GM10248 (cell line): ENCODE data around the gene SSBP2.
"Not testable (repeated sequence)": the region's sequence is repeated elsewhere in the genome, so short reads cannot be mapped to it uniquely, and the experiment has no call there.

ENCODE experiments used
- CTCF ChIA-PET: fragments of 300-600 bp; sonication (Branson Sonifier 250); formaldehyde crosslinking; extraction: SDS; loops from one replicate; lab custom pipeline; 2021; ENCODE audit warnings: antibody characterized with exemption; lab: Yijun Ruan, JAX
- POLR2A ChIA-PET: fragments of 350-650 bp; sonication (Branson Sonifier 250); formaldehyde crosslinking; extraction: SDS; loops from one replicate; lab custom pipeline; 2020; ENCODE audit warnings: antibody characterized with exemption; lab: Yijun Ruan, JAX
- DNase-seq: peaks from one replicate; pipeline ENCODE4 v3.0.0; 2012; ENCODE audit errors: extremely low spot score
- CTCF ChIP-seq: IDR thresholded peaks from 2 replicates; pipeline ENCODE4 v1.5.1; 2012; ENCODE audit warnings: mild to moderate bottlenecking, low read depth; ENCODE audit errors: extremely low read depth, missing control alignments, control extremely low read depth

SSBP2 gene

GRCh38 chr5:81409361-81409760 lies 341.5 kb downstream of the SSBP2 start:
- ChIA-PET CTCF (interaction anchor here (1.3 to 2.8 kb wide), 3 partner anchors 10 to 16 kb away, joined by 3 to 12 read pairs (median 4); no protein-coding TSS in a partner anchor), POLR2A (no interaction called here)
- no peak for DNase-seq
- no peak for TF ChIP-seq CTCF

- DNase-seq = no peak
- CTCF ChIA-PET = interaction anchor here (1.3 to 1.6 kb wide), 2 partner anchors 9 to 16 kb away, joined by 3 to 4 read pairs; no protein-coding TSS in a partner anchor
- POLR2A ChIA-PET = no interaction called here
- no peak for TF ChIP-seq CTCF
Observed at GRCh38 chr5:81408496-81408895, 342.4 kb downstream of the SSBP2 start.

DNA sequence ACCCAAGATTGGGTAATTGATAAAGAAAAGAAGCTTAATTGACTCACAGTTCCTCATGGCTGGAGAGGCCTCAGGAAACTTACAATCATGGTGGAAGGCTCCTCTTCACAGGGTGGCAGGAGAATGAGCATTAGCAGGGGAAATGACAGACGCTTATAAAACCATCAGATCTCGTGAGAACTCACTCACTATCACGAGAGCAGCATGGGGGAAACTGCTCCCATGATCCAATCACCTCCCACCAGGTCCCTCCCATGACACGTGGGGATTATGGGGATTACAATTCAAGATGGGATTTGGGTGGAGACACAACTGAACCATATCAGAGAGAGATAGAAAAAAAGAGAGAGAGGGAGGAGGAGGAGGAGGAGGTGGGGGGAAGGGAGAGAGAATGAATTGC lies 343.1 kb downstream of the SSBP2 start:
- CTCF ChIA-PET = interaction anchor here (1.6 kb wide), 1 partner anchor 17 kb away, joined by 4 read pairs; no protein-coding TSS in a partner anchor
- POLR2A ChIA-PET, DNase-seq: not testable (repeated sequence)

DNA sequence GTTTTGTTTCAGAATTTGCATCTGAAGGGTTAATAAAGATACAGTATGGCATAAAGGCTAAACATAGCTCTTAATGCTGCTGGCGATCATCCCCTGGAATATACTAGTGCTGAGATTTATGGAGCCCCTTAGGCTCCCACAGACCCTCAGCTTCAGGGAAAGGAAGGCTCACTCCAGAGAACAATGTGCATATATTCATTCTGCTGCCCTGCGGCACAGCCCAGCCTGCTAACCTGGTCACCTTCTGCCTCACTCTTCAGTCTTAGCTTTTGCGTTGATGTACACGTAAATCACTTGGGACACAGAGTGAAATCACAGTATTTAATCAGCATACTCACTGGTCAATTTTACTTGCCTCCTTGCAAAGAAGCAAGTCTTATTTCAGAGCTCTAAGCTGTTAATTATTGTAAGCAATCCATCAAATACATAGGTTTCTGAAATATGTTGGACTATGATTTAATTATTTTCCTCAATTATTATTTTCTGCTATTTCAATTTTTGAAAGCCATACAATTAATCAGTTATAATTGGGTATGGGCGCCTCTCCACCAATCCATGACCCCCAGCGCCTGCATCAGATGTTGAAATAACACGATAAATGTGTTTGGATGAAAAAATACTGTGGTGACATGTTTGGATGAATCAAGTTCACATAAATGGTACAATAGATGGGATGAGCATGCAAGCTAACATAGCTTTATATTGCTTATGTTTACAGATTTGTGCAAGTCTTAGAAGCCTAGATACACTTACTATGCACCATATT lies 345.6 kb downstream of the SSBP2 start:
- ChIA-PET CTCF (interaction anchor here (1.3 kb wide), 1 partner anchor 821 kb away, joined by 3 read pairs; no protein-coding TSS in a partner anchor), POLR2A (no interaction called here)
- no peak for TF ChIP-seq CTCF
- no peak for DNase-seq

- DNase-seq = no peak
- TF ChIP-seq CTCF = no peak
- POLR2A ChIA-PET = no interaction called here
- CTCF ChIA-PET = no interaction called here
Observed at GRCh38 chr5:81402192-81402930, 348.5 kb downstream of the SSBP2 start.

DNA sequence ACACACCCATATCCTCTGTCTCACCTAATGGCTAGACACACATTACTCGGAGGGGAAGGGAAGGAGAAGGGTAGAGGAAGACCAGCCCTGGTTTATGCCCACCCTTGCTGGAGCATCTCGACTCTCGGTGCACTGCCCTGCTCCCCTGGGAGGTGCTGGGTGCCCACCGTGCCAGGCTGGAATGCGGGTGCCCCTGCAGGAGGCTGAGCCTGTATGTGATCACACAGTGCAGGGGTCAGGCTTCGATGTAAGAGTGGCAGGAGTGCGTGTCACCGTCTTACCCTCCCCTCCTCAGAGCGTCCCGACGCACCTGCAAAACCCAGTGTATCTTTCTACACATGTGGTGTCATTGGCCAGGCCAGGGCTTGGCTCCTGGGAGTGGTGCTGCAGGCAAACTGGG lies 349.6 kb downstream of the SSBP2 start:
- no peak for TF ChIP-seq CTCF
- DNase-seq = no peak
- ChIA-PET POLR2A (interaction anchor here (0.6 kb wide), 1 partner anchor 29 kb away, joined by 3 read pairs; no protein-coding TSS in a partner anchor), CTCF (no interaction called here)
